Measurements from ENCODE around the gene MINDY4.

DNA sequence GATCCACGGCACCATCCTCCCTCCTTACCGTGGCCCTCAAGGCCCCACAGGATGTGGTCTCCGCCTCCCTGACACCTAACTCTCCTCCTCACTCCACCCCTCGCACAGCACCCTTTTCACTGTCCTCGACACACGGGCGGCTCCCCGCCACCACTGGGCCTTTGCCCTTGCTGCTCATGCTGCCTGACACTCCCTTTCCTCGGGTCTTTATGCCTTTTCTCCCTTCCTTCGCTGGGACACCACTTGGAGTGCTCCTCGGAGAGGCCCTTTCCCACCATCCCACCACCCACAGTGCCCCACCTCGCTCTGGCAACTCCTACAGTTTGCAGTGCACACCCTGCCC lies 27.2 kb upstream of the MINDY4 start:
- TF ChIP-seq, protein P1, sequence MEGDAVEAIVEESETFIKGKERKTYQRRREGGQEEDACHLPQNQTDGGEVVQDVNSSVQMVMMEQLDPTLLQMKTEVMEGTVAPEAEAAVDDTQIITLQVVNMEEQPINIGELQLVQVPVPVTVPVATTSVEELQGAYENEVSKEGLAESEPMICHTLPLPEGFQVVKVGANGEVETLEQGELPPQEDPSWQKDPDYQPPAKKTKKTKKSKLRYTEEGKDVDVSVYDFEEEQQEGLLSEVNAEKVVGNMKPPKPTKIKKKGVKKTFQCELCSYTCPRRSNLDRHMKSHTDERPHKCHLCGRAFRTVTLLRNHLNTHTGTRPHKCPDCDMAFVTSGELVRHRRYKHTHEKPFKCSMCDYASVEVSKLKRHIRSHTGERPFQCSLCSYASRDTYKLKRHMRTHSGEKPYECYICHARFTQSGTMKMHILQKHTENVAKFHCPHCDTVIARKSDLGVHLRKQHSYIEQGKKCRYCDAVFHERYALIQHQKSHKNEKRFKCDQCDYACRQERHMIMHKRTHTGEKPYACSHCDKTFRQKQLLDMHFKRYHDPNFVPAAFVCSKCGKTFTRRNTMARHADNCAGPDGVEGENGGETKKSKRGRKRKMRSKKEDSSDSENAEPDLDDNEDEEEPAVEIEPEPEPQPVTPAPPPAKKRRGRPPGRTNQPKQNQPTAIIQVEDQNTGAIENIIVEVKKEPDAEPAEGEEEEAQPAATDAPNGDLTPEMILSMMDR (CRISPR knock-in tag; IDR thresholded peaks at IDR 0.05), result no peak
- TF ChIP-seq ZNF121 (CRISPR knock-in tag; IDR thresholded peaks at IDR 0.05) (no peak), DNMT1 (CRISPR knock-in tag; IDR thresholded peaks at IDR 0.05) (no peak), POLR2A (IDR thresholded peaks at IDR 0.05; ENCODE audit: insufficient read depth in 1 of 2, low read depth in 2 of 2, low read length in 2 of 2) (no peak), ZNF781 (CRISPR knock-in tag; IDR thresholded peaks at IDR 0.05; ENCODE audit: borderline replicate concordance, not compliant biosample characterization) (no peak), ZKSCAN1 (IDR thresholded peaks at IDR 0.05; ENCODE audit: low read length) (no peak), SNAI1 (CRISPR knock-in tag; IDR thresholded peaks at IDR 0.05; ENCODE audit: borderline replicate concordance) (no peak), BRCA1 (CRISPR knock-in tag; IDR thresholded peaks at IDR 0.05) (no peak), ERF (CRISPR knock-in tag; IDR thresholded peaks at IDR 0.05) (no peak), PITX1 (CRISPR knock-in tag; IDR thresholded peaks at IDR 0.05) (no peak)
- TF ChIP-seq, protein P2, sequence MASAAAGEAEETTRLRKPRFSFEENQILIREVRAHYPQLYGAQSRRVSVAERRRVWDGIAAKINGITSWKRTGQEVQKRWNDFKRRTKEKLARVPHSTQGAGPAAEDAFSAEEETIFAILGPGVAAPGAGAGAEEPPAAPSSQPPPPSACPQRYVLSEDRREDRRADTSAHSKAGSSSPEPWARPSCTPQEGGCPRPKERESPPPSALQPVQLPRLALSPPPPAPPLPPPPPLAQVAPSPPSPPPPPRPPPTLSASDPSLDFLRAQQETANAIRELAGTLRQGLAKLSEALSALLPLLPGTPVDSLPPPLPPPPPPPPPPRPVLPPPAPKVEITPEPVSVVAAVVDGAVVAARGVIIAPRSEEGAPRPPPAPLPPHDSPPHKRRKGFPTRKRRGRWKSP (CRISPR knock-in tag; IDR thresholded peaks at IDR 0.05), result no peak
- TF ChIP-seq, protein P3, sequence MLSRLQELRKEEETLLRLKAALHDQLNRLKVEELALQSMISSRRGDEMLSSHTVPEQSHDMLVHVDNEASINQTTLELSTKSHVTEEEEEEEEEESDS (CRISPR knock-in tag; IDR thresholded peaks at IDR 0.05; ENCODE audit: borderline replicate concordance), result no peak

Data from HepG2 (cell line).